ENCODE results near the gene ZNF687. TPM values are rescaled to one million over a fixed set of nuclear protein-coding genes. Genes with fewer than 3 reads are reported as not detected.

ZNF687 gene
- polyA plus RNA-seq, 1 of the 3 experiments (the other 2 are of a cell fraction) = 15.8 TPM

- H3K4me3 ChIP-seq (ENCODE audit: low read depth in 2 of 2, low read length in 1 of 2) = peak within 1 kb of the TSS; percentile 65 to 68
- no peaks in the 10 kb centered on the region for H3F3A ChIP-seq (replicated peaks; ENCODE audit: insufficient read depth)
- H3K9me2 ChIP-seq = no peaks in the 10 kb centered on the region
- CTCF ChIA-PET = interaction anchor here (1.1 to 16.4 kb wide), 5 partner anchors 11 to 76 kb away, joined by 3 to 142 read pairs (median 6); no protein-coding TSS in a partner anchor
- H2AFZ ChIP-seq (ENCODE audit: low read depth) = peak within 1 kb of the TSS; percentile 93
- POLR2A ChIA-PET = interaction anchor here (1.0 to 1.6 kb wide), 5 partner anchors 9 to 46 kb away, joined by 4 to 6 read pairs (median 4); no protein-coding TSS in a partner anchor
- no peaks in the 10 kb centered on the region for H3K27me3 ChIP-seq (ENCODE audit: insufficient read depth)
- peak; percentile 96 for DNase-seq
- peaks cover 5 to 12% of the 10 kb centered on the region in 2 experiments; a peak in 3 of 4 replicates for H3K4me1 ChIP-seq (ENCODE audit: control insufficient read depth in 1 of 2, insufficient read depth in 2 of 2, low read depth in 1 of 2, low read length in 1 of 2)
- TF ChIP-seq ZBTB33 (IDR thresholded peaks at IDR 0.05; ENCODE audit: borderline replicate concordance, low read depth) = peak; percentile 14; the same call in 1 of the 2 replicates
- peak; percentile 39; the same call in 1 of the 2 replicates for TF ChIP-seq RFX5 (IDR thresholded peaks at IDR 0.05; ENCODE audit: low read length)
- TF ChIP-seq MXI1 (IDR thresholded peaks at IDR 0.05; ENCODE audit: low read depth, low read length) = peak; percentile 87
- no peak for TF ChIP-seq SIN3A (IDR thresholded peaks at IDR 0.05; ENCODE audit: borderline replicate concordance, low read depth, low read length)
- TF ChIP-seq TAF1 (IDR thresholded peaks at IDR 0.05; ENCODE audit: borderline replicate concordance, low read depth, low read length) = peak; percentile 39
- peak; percentile 28 for TF ChIP-seq POLR2AphosphoS5 (IDR thresholded peaks at IDR 0.05; ENCODE audit: low read depth, low read length)
- TF ChIP-seq MAX (IDR thresholded peaks at IDR 0.05; ENCODE audit: low read depth) = peak; percentile 32; the same call in 1 of the 2 replicates
- TF ChIP-seq GABPA (IDR thresholded peaks at IDR 0.05; ENCODE audit: low read depth) = no peak
- no peaks in the 10 kb centered on the region for H4K20me1 ChIP-seq (ENCODE audit: insufficient read depth)
- under 1% methylated on average over 25 of the region's 40 CpGs for WGBS (ENCODE audit: low lambda C conversion rate)
- peaks cover 11 to 28% of the 10 kb centered on the region in 2 experiments for H3K36me3 ChIP-seq (replicated peaks in 1 of 2; ENCODE audit: control insufficient read depth in 1 of 2, insufficient read depth in 2 of 2, low read length in 1 of 2)
- H3K9me3 ChIP-seq = no peaks in the 10 kb centered on the region
- H3K4me2 ChIP-seq = peak within 1 kb of the TSS; percentile 85
- H3K9ac ChIP-seq = peak within 1 kb of the TSS; percentile 99
- H3K79me2 ChIP-seq (ENCODE audit: insufficient read depth) = peaks cover 45% of the 10 kb centered on the region
- H3K27ac ChIP-seq (ENCODE audit: low read depth in 2 of 2, low read length in 1 of 2) = peak within 1 kb of the TSS; percentile 92
Observed at GRCh38 chr1:151327223-151327902, 45.3 kb downstream of the ZNF687 start, which contains the start of gene PI4KB. Gene PI4KB, minus strand, starts transcription at chr1:151327416. Its CDS starts 10,935 bp downstream, at chr1:151316481.

- peak overlapping the region; percentile 92; a peak in 3 of 4 replicates for H3K27ac ChIP-seq (ENCODE audit: low read depth in 2 of 2, low read length in 1 of 2)
- no peaks in the 10 kb centered on the region for H3K9me2 ChIP-seq
- ChIA-PET POLR2A (interaction anchor here (1.0 to 1.6 kb wide), 5 partner anchors 8 to 47 kb away, joined by 4 to 6 read pairs (median 4); no protein-coding TSS in a partner anchor), CTCF (interaction anchor here (0.6 to 16.4 kb wide), 5 partner anchors 10 to 222 kb away, joined by 3 to 142 read pairs (median 6); no protein-coding TSS in a partner anchor)
- peak overlapping the region; percentile 93 for H2AFZ ChIP-seq (ENCODE audit: low read depth)
- peaks cover 8 to 22% of the 10 kb centered on the region in 2 experiments for H3K36me3 ChIP-seq (replicated peaks in 1 of 2; ENCODE audit: control insufficient read depth in 1 of 2, insufficient read depth in 2 of 2, low read length in 1 of 2)
- no peaks in the 10 kb centered on the region for H3F3A ChIP-seq (replicated peaks; ENCODE audit: insufficient read depth)
- peaks cover 5 to 12% of the 10 kb centered on the region in 2 experiments; a peak in 3 of 4 replicates for H3K4me1 ChIP-seq (ENCODE audit: control insufficient read depth in 1 of 2, insufficient read depth in 2 of 2, low read depth in 1 of 2, low read length in 1 of 2)
- H3K79me2 ChIP-seq (ENCODE audit: insufficient read depth) = peaks cover 40% of the 10 kb centered on the region
- peak overlapping the region; percentile 85 for H3K4me2 ChIP-seq
- no peak for DNase-seq
- peak overlapping the region; percentile 65 to 68 for H3K4me3 ChIP-seq (ENCODE audit: low read depth in 2 of 2, low read length in 1 of 2)
- peak overlapping the region; percentile 99 for H3K9ac ChIP-seq
- 45% methylated on average over 34 of the region's 34 CpGs for WGBS (ENCODE audit: low lambda C conversion rate)
- H4K20me1 ChIP-seq (ENCODE audit: insufficient read depth) = no peaks in the 10 kb centered on the region
- no peaks in the 10 kb centered on the region for H3K9me3 ChIP-seq
- no peaks in the 10 kb centered on the region for H3K27me3 ChIP-seq (ENCODE audit: insufficient read depth)
- TF ChIP-seq ZBTB33 (IDR thresholded peaks at IDR 0.05; ENCODE audit: borderline replicate concordance, low read depth) (no peak), ELF1 (IDR thresholded peaks at IDR 0.05) (no peak), MEF2A (IDR thresholded peaks at IDR 0.05; ENCODE audit: borderline replicate concordance, low read depth) (no peak), MAX (IDR thresholded peaks at IDR 0.05; ENCODE audit: low read depth) (no peak), FOXM1 (IDR thresholded peaks at IDR 0.05; ENCODE audit: low read depth) (no peak), FOXJ3 (CRISPR knock-in tag; IDR thresholded peaks at IDR 0.05) (no peak), TCF12 (IDR thresholded peaks at IDR 0.05) (no peak), SMC3 (IDR thresholded peaks at IDR 0.05; ENCODE audit: low read depth, low read length) (no peak), YY1 (IDR thresholded peaks at IDR 0.05; ENCODE audit: low read depth) (no peak), PBX3 (IDR thresholded peaks at IDR 0.05) (no peak), CHD2 (IDR thresholded peaks at IDR 0.05; ENCODE audit: low read length, partially characterized antibody) (no peak)
Observed at GRCh38 chr1:151327903-151328674, 46.0 kb downstream of the ZNF687 start.
